ENCODE results near the gene MAP1LC3A.

Gene MAP1LC3A

GRCh38 chr20:34530342-34530741, 28.2 kb upstream of the MAP1LC3A start:
- DNase-seq: no peak

- no peak for DNase-seq
These were observed 26.8 kb upstream of the MAP1LC3A start for GRCh38 chr20:34531608-34532265.

GRCh38 chr20:34532320-34532719, 26.2 kb upstream of the MAP1LC3A start:
- DNase-seq: no peak

- no peak for DNase-seq
These were observed 25.8 kb upstream of the MAP1LC3A start for GRCh38 chr20:34532756-34533155.

GRCh38 chr20:34534391-34535165, 23.9 kb upstream of the MAP1LC3A start:
- no peak for DNase-seq

- no peak for DNase-seq
These were observed 23.1 kb upstream of the MAP1LC3A start for GRCh38 chr20:34535301-34535840.

- no peak for DNase-seq
These were observed 22.7 kb upstream of the MAP1LC3A start for GRCh38 chr20:34535857-34536256.

GRCh38 chr20:34536798-34537394, 21.6 kb upstream of the MAP1LC3A start:
- DNase-seq: peak; percentile 50

GRCh38 chr20:34537651-34538050, 20.9 kb upstream of the MAP1LC3A start:
- DNase-seq: no peak

GRCh38 chr20:34538671-34539123, 19.8 kb upstream of the MAP1LC3A start:
- DNase-seq: peak; percentile 64

- no peak for DNase-seq
These were observed 18.8 kb upstream of the MAP1LC3A start for GRCh38 chr20:34539756-34540155.

GRCh38 chr20:34540596-34541263, 17.8 kb upstream of the MAP1LC3A start:
- DNase-seq: peak; percentile 4

- DNase-seq: peak; percentile 63
These were observed 17.1 kb upstream of the MAP1LC3A start for GRCh38 chr20:34541264-34541901.

- DNase-seq: no peak
These were observed 16.6 kb upstream of the MAP1LC3A start for GRCh38 chr20:34541917-34542316.

- no peak for DNase-seq
These were observed 16.1 kb upstream of the MAP1LC3A start for GRCh38 chr20:34542439-34542838.

- DNase-seq: no peak
These were observed 15.0 kb upstream of the MAP1LC3A start for GRCh38 chr20:34543463-34544056.

- DNase-seq: peak; percentile 21
These were observed 14.3 kb upstream of the MAP1LC3A start for GRCh38 chr20:34544109-34544796.

- DNase-seq: no peak
These were observed 11.8 kb upstream of the MAP1LC3A start for GRCh38 chr20:34546751-34547181.

GRCh38 chr20:34547844-34548613, 10.5 kb upstream of the MAP1LC3A start:
- no peak for DNase-seq

GRCh38 chr20:34549291-34549928, 9.1 kb upstream of the MAP1LC3A start:
- peak; percentile 12 for DNase-seq

Data from CD4-positive, alpha-beta T cell treated with Interleukin-12 subunit alpha and Interleukin-12 subunit beta, for 1 hour (primary cell).